NCI-H1105 treated with DMSO at 0.1 percent for 48 hours (cell line): ENCODE results near the gene ANK2.
A peak's percentile ranks its signal among the peaks of the same experiment; 100 is the strongest.

ENCODE experiments used
- DNase-seq: peaks from one replicate; lab custom pipeline; 2025; lab: John Stamatoyannopoulos, UW

ANK2 gene

GRCh38 chr4:113347245-113347644, 297.8 kb downstream of the ANK2 start:
- DNase-seq = no peak

GRCh38 chr4:113349430-113349829, 300.0 kb downstream of the ANK2 start:
- DNase-seq = no peak

GRCh38 chr4:113350576-113350975, 301.1 kb downstream of the ANK2 start:
- DNase-seq = no peak

- DNase-seq = no peak
Measured at GRCh38 chr4:113355550-113356371, 306.3 kb downstream of the ANK2 start.

GRCh38 chr4:113356453-113356852, 307.0 kb downstream of the ANK2 start:
- DNase-seq = no peak

GRCh38 chr4:113358784-113359183, 309.3 kb downstream of the ANK2 start:
- DNase-seq = no peak

GRCh38 chr4:113365377-113365776, 315.9 kb downstream of the ANK2 start:
- DNase-seq = no peak

GRCh38 chr4:113368056-113368455, 318.6 kb downstream of the ANK2 start:
- DNase-seq = no peak

GRCh38 chr4:113371111-113371510, 321.7 kb downstream of the ANK2 start:
- DNase-seq = no peak

- no peak for DNase-seq
Measured at GRCh38 chr4:113375964-113376666, 326.7 kb downstream of the ANK2 start.

- DNase-seq = no peak
Measured at GRCh38 chr4:113378836-113379235, 329.4 kb downstream of the ANK2 start.

- DNase-seq = no peak
Measured at GRCh38 chr4:113382704-113383103, 333.3 kb downstream of the ANK2 start.

- DNase-seq = no peak
Measured at GRCh38 chr4:113383111-113383785, 333.8 kb downstream of the ANK2 start.

GRCh38 chr4:113384600-113384999, 335.1 kb downstream of the ANK2 start:
- DNase-seq = no peak

GRCh38 chr4:113385281-113385899, 335.9 kb downstream of the ANK2 start:
- DNase-seq = no peak

GRCh38 chr4:113389160-113389559, 339.7 kb downstream of the ANK2 start:
- no peak for DNase-seq

- DNase-seq = no peak
Measured at GRCh38 chr4:113390850-113391249, 341.4 kb downstream of the ANK2 start.

GRCh38 chr4:113394108-113394729, 344.8 kb downstream of the ANK2 start:
- DNase-seq = no peak

- DNase-seq = peak; percentile 73
Measured at GRCh38 chr4:113394730-113395530, 345.5 kb downstream of the ANK2 start.

GRCh38 chr4:113397114-113397701, 347.8 kb downstream of the ANK2 start:
- DNase-seq = no peak
